SK-N-SH (cell line): ENCODE measurements around the gene LENG9. TPM values are rescaled to one million over a fixed set of nuclear protein-coding genes. Genes with fewer than 3 reads are reported as not detected.

Experiments
- CTCF ChIA-PET: fragments of 300-600, 350-600 bp; formaldehyde crosslinking; extraction: SDS; loops from one replicate; lab custom pipeline; 2021; lab: Yijun Ruan, JAX
- POLR2A ChIA-PET: fragments of 350-600 bp; sonication (Branson Sonifier 250); formaldehyde crosslinking; extraction: SDS; loops from one replicate; lab custom pipeline; 2020; ENCODE audit warnings: antibody characterized with exemption, inconsistent platforms; lab: Yijun Ruan, JAX
- DNase-seq: peaks from one replicate; pipeline ENCODE4 v3.0.0; 2012
- H2AFZ ChIP-seq: fragments of 200-600 bp; sonication (generic); 2 replicates; pipeline ENCODE4 v1.8.1; 2016; ENCODE audit warnings: antibody characterized with exemption, mild to moderate bottlenecking, low read depth
- H3F3A ChIP-seq: fragments of 200-600 bp; sonication (generic); replicated peaks from 2 replicates; pipeline ENCODE3; 2016; ENCODE audit warnings: antibody characterized with exemption, mild to moderate bottlenecking; ENCODE audit not compliant: insufficient read depth
- H3K27ac ChIP-seq, 2 experiments: fragments of 200-500 bp in 1 of 2; fragments of 200-600 bp in 1 of 2; sonication (Bioruptor generic) in 1 of 2; sonication (generic), shearing (Covaris generic) in 1 of 2; 2 replicates each; pipeline versions ENCODE4 v1.5.1 to v1.6.1; 2014 to 2016; ENCODE audit warnings: low read depth in 2 of 2, inconsistent platforms in 1 of 2, low read length in 1 of 2, mild to moderate bottlenecking in 1 of 2, mixed read lengths in 1 of 2
- H3K27me3 ChIP-seq: fragments of 200-600 bp; sonication (generic), shearing (Covaris generic); 2 replicates; pipeline ENCODE4 v1.6.1; 2016; ENCODE audit warnings: mixed run types; ENCODE audit not compliant: insufficient read depth
- H3K36me3 ChIP-seq, 2 experiments: fragments of 200-500 bp in 1 of 2; fragments of 200-600 bp in 1 of 2; sonication (Bioruptor generic) in 1 of 2; sonication (generic) in 1 of 2; replicated peaks in 1 of 2; 2 replicates each; pipeline versions ENCODE3 to v1.5.1; 2014 to 2016; ENCODE audit warnings: low read length in 1 of 2, mild to moderate bottlenecking in 1 of 2; ENCODE audit not compliant: insufficient read depth in 2 of 2, control insufficient read depth in 1 of 2
- H3K4me1 ChIP-seq, 2 experiments: fragments of 200-500 bp in 1 of 2; fragments of 200-600 bp in 1 of 2; sonication (Bioruptor generic) in 1 of 2; sonication (generic), shearing (Covaris generic) in 1 of 2; 2 replicates each; pipeline versions ENCODE4 v1.5.1 to v1.6.1; 2014 to 2016; ENCODE audit warnings: low read depth in 1 of 2, low read length in 1 of 2, mixed run types in 1 of 2; ENCODE audit not compliant: insufficient read depth in 2 of 2, control insufficient read depth in 1 of 2
- H3K4me2 ChIP-seq: fragments of 200-600 bp; sonication (generic), shearing (Covaris generic); 2 replicates; pipeline ENCODE4 v1.6.1; 2017; ENCODE audit warnings: mixed run types
- H3K4me3 ChIP-seq, 2 experiments: fragments of 200-500 bp in 1 of 2; fragments of 200-600 bp in 1 of 2; sonication (Bioruptor generic) in 1 of 2; sonication (generic), shearing (Covaris generic) in 1 of 2; 2 replicates each; pipeline versions ENCODE4 v1.5.1 to v1.8.1; 2014 to 2016; ENCODE audit warnings: low read depth in 2 of 2, inconsistent platforms in 1 of 2, low read length in 1 of 2, mild to moderate bottlenecking in 1 of 2, mixed read lengths in 1 of 2, moderate library complexity in 1 of 2
- H3K79me2 ChIP-seq: fragments of 200-600 bp; sonication (generic); 2 replicates; pipeline ENCODE4 v1.8.1; 2017; ENCODE audit warnings: mild to moderate bottlenecking; ENCODE audit not compliant: insufficient read depth
- H3K9ac ChIP-seq: fragments of 200-600 bp; sonication (generic); 2 replicates; pipeline ENCODE4 v1.6.1; 2017; ENCODE audit warnings: mixed run types
- H3K9me2 ChIP-seq: fragments of 200-600 bp; sonication (generic); 2 replicates; pipeline ENCODE4 v1.6.1; 2017; ENCODE audit warnings: mixed run types
- H3K9me3 ChIP-seq: fragments of 200-600 bp; sonication (generic); 2 replicates; pipeline ENCODE4 v1.6.1; 2017; ENCODE audit warnings: mixed run types, mild to moderate bottlenecking, moderate library complexity
- H4K20me1 ChIP-seq: fragments of 200-600 bp; sonication (generic); 2 replicates; pipeline ENCODE4 v1.6.1; 2017; ENCODE audit warnings: mild to moderate bottlenecking, mixed run types; ENCODE audit not compliant: insufficient read depth
- CHD2 ChIP-seq: fragments of 150-350 bp; IDR thresholded peaks from 2 replicates; pipeline ENCODE4 v1.6.1; 2018; ENCODE audit warnings: low read length; ENCODE audit not compliant: partially characterized antibody
- CTCF ChIP-seq: fragments of 200-600 bp; sonication (generic); IDR thresholded peaks from 2 replicates; pipeline ENCODE4 v1.6.1; 2017; ENCODE audit warnings: antibody characterized with exemption, mild to moderate bottlenecking, moderate library complexity
- ELF1 ChIP-seq: IDR thresholded peaks from 2 replicates; pipeline ENCODE4 v1.4.0; 2012
- EP300 ChIP-seq, 2 experiments: IDR thresholded peaks; 2 replicates each; pipeline versions ENCODE4 v1.4.0 to v1.6.1; 2012; ENCODE audit warnings: borderline replicate concordance in 1 of 2, low read depth in 1 of 2, low read length in 1 of 2
- EZH2phosphoT487 ChIP-seq: fragments of 200-600 bp; sonication (generic); IDR thresholded peaks from 2 replicates; pipeline ENCODE4 v1.6.1; 2017; ENCODE audit warnings: low read depth, mixed run types, mild to moderate bottlenecking, antibody characterized with exemption, moderate library complexity, borderline replicate concordance
- MXI1 ChIP-seq: IDR thresholded peaks from 2 replicates; pipeline ENCODE4 v1.6.1; 2012; ENCODE audit warnings: mild to moderate bottlenecking, low read depth, low read length, improper control_type of control experiment
- NFIC ChIP-seq: IDR thresholded peaks from 2 replicates; pipeline ENCODE4 v1.4.0; 2012; ENCODE audit warnings: borderline replicate concordance
- NRF1 ChIP-seq: IDR thresholded peaks from 2 replicates; pipeline ENCODE4 v1.6.1; 2012; ENCODE audit warnings: low read depth, mild to moderate bottlenecking, low read length
- TAF1 ChIP-seq: IDR thresholded peaks from 2 replicates; pipeline ENCODE4 v1.6.1; 2012; ENCODE audit warnings: low read depth, mild to moderate bottlenecking, low read length, moderate library complexity, borderline replicate concordance
- TCF12 ChIP-seq: IDR thresholded peaks from 2 replicates; pipeline ENCODE4 v1.4.0; 2012
- TEAD4 ChIP-seq: IDR thresholded peaks from 2 replicates; pipeline ENCODE4 v1.4.0; 2012; ENCODE audit warnings: mild to moderate bottlenecking, borderline replicate concordance; ENCODE audit not compliant: insufficient read depth
- USF1 ChIP-seq: IDR thresholded peaks from 2 replicates; pipeline ENCODE4 v1.4.0; 2012; ENCODE audit warnings: low read depth, borderline replicate concordance
- USF2 ChIP-seq: fragments of 150-350 bp; IDR thresholded peaks from 2 replicates; pipeline ENCODE4 v1.6.1; 2017; ENCODE audit warnings: antibody characterized with exemption, low read length, low read depth, borderline replicate concordance
- YY1 ChIP-seq: IDR thresholded peaks from 2 replicates; pipeline ENCODE4 v1.4.0; 2012; ENCODE audit warnings: low read depth, mild to moderate bottlenecking
- WGBS: methylation state at CpG from one replicate; pipeline ENCODE4 v1.1.6; 2017; ENCODE audit warnings: low lambda C conversion rate; 5-methylcytosine and 5-hydroxymethylcytosine counted together
- polyA plus RNA-seq, 3 experiments: library from polyadenylated mRNA; depleted of rRNA; stranded (reverse); fragments of >200 nt; gene quantifications; 2 replicates each; pipeline ENCODE4 v1.2.3, GENCODE V29; 2012

The LENG9 gene
- polyA plus RNA-seq, 1 of the 3 experiments (the other 2 are of a cell fraction): 0.20 TPM

GRCh38 chr19:54415901-54416673 is 47.5 kb downstream of the LENG9 start (continued):
- TF ChIP-seq USF1 (no peak), TAF1 (no peak)

GRCh38 chr19:54415208-54415900 is 48.2 kb downstream of the LENG9 start, which contains the start of gene TTYH1:
TTYH1 (plus strand) TSS chr19:54415464; CDS start chr19:54415553, 89 bp downstream.
- no peaks in the 10 kb centered on the region for H3K36me3 ChIP-seq
- H3K9me3 ChIP-seq: no peaks in the 10 kb centered on the region
- peaks cover 50% of the 10 kb centered on the region for H3K27me3 ChIP-seq
- H3K4me1 ChIP-seq: no peaks in the 10 kb centered on the region
- no peak for TF ChIP-seq NFIC
- no peak for TF ChIP-seq ELF1
- no peak for TF ChIP-seq USF2
- peak; percentile 33 for TF ChIP-seq CTCF
- H3K4me3 ChIP-seq: no peak within 1 kb of the TSS
- no peak within 1 kb of the TSS for H2AFZ ChIP-seq
- no peak within 1 kb of the TSS for H3K27ac ChIP-seq
- 9% methylated on average over 9 of the region's 68 CpGs for WGBS
- H3K9me2 ChIP-seq: no peaks in the 10 kb centered on the region
- ChIA-PET CTCF (interaction anchor here (0.6 to 2.2 kb wide), 5 partner anchors 10 to 622 kb away, joined by 3 to 8 read pairs (median 4); no protein-coding TSS in a partner anchor), POLR2A (no interaction called here)
- DNase-seq: peak; percentile 88
- no peak within 1 kb of the TSS for H3K9ac ChIP-seq
- no peaks in the 10 kb centered on the region for H4K20me1 ChIP-seq
- H3K4me2 ChIP-seq: no peak within 1 kb of the TSS
- H3F3A ChIP-seq: peaks cover 5% of the 10 kb centered on the region
- H3K79me2 ChIP-seq: no peaks in the 10 kb centered on the region

GRCh38 chr19:54414156-54414555 is 49.4 kb downstream of the LENG9 start:
- no peaks in the 10 kb centered on the region for H3K36me3 ChIP-seq
- H3K9ac ChIP-seq: no peak overlapping the region
- peaks cover 5% of the 10 kb centered on the region for H3F3A ChIP-seq
- peaks cover 41% of the 10 kb centered on the region for H3K27me3 ChIP-seq
- H3K9me3 ChIP-seq: no peaks in the 10 kb centered on the region
- no peak for DNase-seq
- ChIA-PET CTCF (no interaction called here), POLR2A (no interaction called here)
- no peak overlapping the region for H3K27ac ChIP-seq
- H3K4me3 ChIP-seq: no peak overlapping the region
- H3K79me2 ChIP-seq: no peaks in the 10 kb centered on the region
- TF ChIP-seq TCF12 (no peak), YY1 (no peak), MXI1 (no peak), NRF1 (no peak), TAF1 (no peak), EZH2phosphoT487 (no peak), TEAD4 (no peak), CHD2 (no peak), EP300 (IDR thresholded peaks at IDR 0.05; ENCODE audit: borderline replicate concordance in 1 of 2, low read depth in 1 of 2, low read length in 1 of 2) (no peak)
- no peak overlapping the region for H2AFZ ChIP-seq
- H3K4me2 ChIP-seq: no peak overlapping the region
- H3K4me1 ChIP-seq: no peaks in the 10 kb centered on the region
- H4K20me1 ChIP-seq: no peaks in the 10 kb centered on the region
- H3K9me2 ChIP-seq: no peaks in the 10 kb centered on the region
- 54% methylated on average over 4 of the region's 4 CpGs for WGBS
